ENCODE measurements around the gene UNC13C.

- no peak for TF ChIP-seq RCOR1 (conservative IDR thresholded peaks at IDR 0.05; ENCODE audit: low read depth, low read length)
- no peak for TF ChIP-seq SREBF2 (IDR thresholded peaks at IDR 0.05; ENCODE audit: low read length)
- TF ChIP-seq POLR2AphosphoS5 (IDR thresholded peaks at IDR 0.05; ENCODE audit: low read length) = no peak
- TF ChIP-seq EED (IDR thresholded peaks at IDR 0.05; ENCODE audit: low read depth) = no peak
- TF ChIP-seq BHLHE40 (IDR thresholded peaks at IDR 0.05; ENCODE audit: borderline replicate concordance in 1 of 2, low read depth in 2 of 2, low read length in 1 of 2) = no peak
- TF ChIP-seq EZH2 (IDR thresholded peaks at IDR 0.05; ENCODE audit: borderline replicate concordance, control insufficient read depth, low read depth, low read length) = no peak
- no peak for TF ChIP-seq SP1 (IDR thresholded peaks at IDR 0.05; ENCODE audit: low read depth, low read length)
These were observed 120.8 kb downstream of the UNC13C start for GRCh38 chr15:54099010-54099409.

Data from GM12878 (cell line).